Limb (tissue), 2 donors: ENCODE data around the gene HMX2.

ENCODE experiments used
- DNase-seq, 2 donors: peaks; one replicate each; pipeline ENCODE4 v3.0.0-alpha.2; 2016; ENCODE audit errors: extremely low spot score in 2 of 2

The HMX2 gene

GRCh38 chr10:123183724-123184123, 35.8 kb downstream of the HMX2 start:
- no peak for DNase-seq

- no peak for DNase-seq
Observed at GRCh38 chr10:123187781-123188180, 39.8 kb downstream of the HMX2 start.

GRCh38 chr10:123191886-123192285, 44.0 kb downstream of the HMX2 start:
- DNase-seq: no peak

- DNase-seq: no peak
Observed at GRCh38 chr10:123194056-123194455, 46.1 kb downstream of the HMX2 start.
